ENCODE data around the gene GPR3.

Gene GPR3

GRCh38 chr1:27359822-27360158 lies 32.6 kb upstream of the GPR3 start:
- no peak for DNase-seq

DNA sequence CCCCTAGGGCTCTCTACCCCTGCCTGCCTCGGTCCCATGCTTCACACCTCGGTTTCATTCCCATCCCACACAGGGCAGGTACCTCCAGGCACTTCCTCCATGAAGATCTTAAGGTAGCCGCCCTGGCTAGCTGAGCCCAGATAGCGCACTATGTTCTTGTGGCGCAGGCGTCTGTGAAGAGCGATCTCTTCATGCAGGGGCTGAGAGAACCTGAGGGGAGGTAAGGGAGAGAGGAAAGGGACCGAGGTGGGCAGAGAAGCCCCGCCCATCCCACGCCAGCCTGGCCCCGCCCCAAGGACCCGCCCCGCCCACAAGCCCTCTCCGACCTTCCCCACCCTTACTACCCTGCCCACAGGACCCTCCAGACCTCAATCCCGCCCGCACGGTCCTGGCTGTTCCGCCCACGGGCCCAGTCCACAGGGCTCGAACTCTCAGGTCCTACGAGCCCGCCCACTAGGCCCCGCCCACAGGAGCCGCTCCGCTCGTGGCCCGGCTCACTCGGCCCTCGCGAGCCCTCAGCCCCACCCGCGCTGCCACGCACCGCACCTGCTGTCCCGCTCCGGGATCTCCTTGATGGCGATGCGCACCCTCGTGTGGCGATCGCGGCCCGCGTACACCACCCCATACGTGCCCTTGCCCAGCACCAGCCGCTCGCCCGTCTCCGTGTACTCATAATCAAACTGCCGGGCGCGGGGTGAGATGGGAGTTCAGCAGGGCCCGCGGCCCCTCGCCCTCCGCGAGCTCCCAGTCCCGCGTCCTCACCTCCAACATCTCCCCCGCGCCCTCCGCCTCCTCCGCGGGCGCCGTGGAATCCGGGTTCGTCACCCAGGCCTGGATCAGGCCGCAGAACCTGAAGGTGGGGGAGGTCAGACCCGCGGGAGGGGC lies 32.0 kb upstream of the GPR3 start:
- no peak for DNase-seq

DNA sequence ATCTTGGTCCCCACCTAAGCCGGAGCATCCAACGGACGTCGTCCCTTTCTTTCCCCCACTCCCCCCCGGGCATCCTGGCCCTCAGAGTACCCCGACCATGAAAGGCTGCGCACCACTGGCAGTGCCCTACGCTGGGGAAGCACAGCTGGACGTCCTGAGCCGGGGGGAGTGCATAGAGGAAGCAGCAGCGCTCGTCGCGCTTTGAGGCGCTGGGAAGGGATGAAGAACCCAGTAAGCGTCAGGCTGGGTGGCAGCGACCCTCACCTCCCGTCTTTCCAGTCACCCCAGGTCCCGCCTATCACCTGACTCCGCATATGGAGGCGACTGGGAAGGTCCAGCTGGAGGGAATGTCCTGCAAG lies 31.4 kb upstream of the GPR3 start:
- no peak for DNase-seq

GRCh38 chr1:27361553-27361952 lies 30.9 kb upstream of the GPR3 start:
- DNase-seq, result no peak

DNA sequence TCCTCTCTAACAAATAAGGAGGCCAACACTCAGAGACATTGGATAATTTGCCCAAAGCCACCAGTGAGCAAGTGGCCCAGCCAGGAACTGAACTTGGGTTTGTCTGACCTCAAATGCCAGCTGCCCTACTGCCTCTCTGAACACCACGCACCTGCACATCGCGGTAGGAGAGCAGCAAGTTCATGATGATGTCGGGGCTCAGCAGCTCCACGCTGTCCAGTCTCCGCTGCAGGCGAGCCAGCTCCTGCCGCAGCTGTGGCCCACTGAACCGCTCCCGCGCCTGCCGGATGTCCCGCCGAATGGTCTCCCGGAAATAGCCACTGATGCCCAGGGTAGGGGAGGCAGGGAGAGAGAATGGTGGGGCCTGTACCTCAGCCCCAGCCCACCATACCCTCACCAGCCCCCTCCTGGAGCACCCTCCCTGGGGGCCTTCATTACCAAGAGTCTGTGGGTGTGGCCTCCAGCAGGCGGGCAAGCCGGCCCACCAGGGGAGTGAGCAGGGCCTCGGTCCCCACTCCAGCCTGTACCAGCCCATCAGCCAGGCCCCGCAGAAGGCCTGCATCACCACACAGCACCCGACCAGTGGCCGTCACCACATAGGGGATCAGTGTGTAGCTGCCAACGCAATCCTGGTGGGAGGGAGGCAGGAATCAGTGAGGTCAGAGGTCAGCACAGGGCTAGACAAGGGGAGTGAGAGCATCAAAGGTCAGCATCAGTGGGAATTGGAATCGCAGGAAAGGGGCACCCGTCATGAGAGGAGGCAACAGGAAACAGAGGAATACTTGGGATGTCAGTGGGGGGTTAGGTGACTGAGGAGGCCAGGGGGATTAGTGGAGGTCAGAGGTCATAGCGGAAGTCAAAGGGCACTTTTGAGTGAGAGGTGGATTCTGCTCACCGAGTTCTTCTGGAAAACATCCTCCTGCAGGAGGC lies 28.4 kb upstream of the GPR3 start:
- DNase-seq, result no peak

GRCh38 chr1:27364696-27365371 lies 27.6 kb upstream of the GPR3 start:
- no peak for DNase-seq

GRCh38 chr1:27365372-27366112 lies 26.9 kb upstream of the GPR3 start:
- peak; percentile 89 for DNase-seq

DNA sequence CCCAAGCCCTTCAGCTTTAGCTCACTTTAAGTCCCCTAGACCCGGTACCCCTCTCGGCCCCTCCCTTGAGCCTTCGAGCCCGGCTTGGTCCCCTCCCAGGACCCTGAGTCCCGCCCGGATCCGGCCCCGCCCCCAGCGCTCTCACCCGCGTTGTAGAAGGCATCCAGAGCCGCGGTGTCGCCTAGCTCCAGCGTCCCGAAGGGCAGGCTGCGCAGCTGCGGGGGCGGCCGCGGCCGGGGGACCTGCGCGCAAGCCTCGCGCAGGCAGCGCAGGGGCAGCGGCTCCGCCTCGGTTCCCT lies 26.4 kb upstream of the GPR3 start:
- peak; percentile 63 for DNase-seq

- DNase-seq, result peak; percentile 65
These were observed 25.8 kb upstream of the GPR3 start, which contains the start of gene MAP3K6 for GRCh38 chr1:27366411-27367159. Gene MAP3K6, minus strand, starts transcription at chr1:27366961. Its CDS starts 364 bp downstream, at chr1:27366597.

DNA sequence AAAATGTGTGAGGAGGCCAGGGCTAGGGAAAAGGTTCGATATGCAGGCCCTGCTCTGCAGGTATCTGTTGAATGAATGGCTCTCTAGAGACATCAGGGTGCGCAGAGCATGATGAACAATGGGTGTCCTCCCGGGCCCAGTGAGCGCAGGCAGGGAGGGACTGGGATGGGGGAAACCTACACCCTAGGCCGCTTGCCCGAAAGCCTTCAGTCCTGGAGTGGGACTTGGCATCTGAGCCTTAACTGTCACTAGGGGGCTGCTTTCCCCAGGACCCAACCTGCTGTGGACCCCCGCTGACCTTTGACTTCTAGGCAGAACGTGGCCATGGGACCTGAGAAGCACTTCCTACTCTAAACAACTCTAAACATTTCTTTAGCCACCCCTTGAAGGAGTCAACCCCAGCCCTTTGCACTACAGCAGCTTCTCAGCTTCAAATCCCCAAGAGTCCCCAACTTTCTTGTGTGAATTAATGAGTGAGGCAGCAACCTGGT lies 25.2 kb upstream of the GPR3 start:
- DNase-seq, result no peak

- DNase-seq, result no peak
These were observed 23.4 kb upstream of the GPR3 start for GRCh38 chr1:27368869-27369582.

GRCh38 chr1:27372022-27372807 lies 20.2 kb upstream of the GPR3 start:
- DNase-seq, result no peak

GRCh38 chr1:27372808-27373690 lies 19.4 kb upstream of the GPR3 start:
- no peak for DNase-seq

DNA sequence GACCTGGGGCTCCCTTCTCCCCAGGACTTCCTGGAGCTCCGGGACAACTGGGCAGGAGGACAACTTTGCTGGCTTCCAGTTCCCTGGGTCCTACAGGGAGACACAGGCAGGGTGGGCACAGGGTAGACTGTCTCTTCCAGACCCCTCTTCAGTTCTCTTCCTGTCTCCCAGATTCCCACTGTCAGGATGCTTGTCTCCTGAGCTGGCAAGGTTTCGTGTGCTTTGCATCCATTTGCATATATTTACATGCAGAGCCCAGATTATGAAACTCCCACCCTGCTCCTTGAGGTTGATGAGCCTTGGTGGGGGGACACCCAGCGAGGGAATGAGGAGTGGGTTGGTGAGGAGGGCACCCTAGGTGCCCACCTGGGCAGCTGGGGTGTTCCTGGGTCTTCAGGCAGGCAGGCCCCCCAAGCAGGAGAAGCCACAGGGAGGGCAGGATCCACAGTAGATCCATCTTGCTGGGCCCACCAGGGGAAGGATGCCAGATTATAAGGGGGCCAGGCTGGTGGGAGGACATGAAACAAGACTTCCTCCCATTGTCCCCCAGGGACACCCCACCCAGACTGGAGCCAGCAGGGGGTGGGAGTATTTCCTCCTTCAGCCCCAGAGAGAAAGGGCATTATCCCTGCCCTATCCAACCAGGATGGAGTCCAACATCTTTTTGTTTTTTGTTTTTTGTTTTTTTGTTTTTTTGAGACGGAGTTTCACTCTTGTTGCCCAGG lies 17.9 kb upstream of the GPR3 start, which contains the start of gene FCN3:
TSS of gene FCN3 (minus strand) at position 463 of the 725 bp plus-strand sequence. CDS start at position 457, 6 bp downstream.
- no peak for DNase-seq

DNA sequence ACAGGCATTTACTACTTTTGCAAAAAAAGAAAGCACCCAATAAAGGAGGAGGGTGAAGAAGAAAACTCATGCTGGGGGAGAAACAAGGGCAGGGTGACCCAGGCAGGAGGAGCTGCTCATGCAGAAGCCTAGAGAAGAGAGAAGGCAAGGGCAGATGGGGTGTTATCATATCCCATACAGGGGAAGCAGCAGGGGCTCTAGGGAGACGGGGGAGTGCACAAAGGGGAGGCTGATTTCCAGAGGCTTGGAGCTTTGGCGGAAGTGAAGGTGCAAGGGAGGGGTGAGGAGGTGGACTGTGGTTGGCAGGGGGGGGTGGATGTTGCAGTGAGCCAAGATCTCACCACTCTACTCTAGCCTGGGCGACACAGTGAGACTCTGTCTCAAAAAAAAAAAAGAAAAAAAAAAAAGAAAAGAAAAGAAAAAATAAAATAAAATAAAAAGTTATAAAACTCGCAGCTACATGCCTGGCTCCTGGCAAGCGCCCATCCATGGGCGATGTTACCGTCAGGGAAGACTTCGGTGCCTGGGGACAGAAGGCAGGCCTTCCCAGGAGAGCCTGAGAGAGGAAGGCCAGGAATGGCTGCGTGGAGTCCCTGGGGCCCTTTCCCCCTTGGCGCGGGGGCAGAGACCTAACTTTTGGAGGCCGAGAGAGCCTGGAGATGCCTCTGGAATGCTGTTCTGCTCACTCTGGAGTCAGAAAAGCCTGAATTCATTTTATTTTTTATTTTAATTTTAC lies 14.5 kb upstream of the GPR3 start:
- no peak for DNase-seq

DNA sequence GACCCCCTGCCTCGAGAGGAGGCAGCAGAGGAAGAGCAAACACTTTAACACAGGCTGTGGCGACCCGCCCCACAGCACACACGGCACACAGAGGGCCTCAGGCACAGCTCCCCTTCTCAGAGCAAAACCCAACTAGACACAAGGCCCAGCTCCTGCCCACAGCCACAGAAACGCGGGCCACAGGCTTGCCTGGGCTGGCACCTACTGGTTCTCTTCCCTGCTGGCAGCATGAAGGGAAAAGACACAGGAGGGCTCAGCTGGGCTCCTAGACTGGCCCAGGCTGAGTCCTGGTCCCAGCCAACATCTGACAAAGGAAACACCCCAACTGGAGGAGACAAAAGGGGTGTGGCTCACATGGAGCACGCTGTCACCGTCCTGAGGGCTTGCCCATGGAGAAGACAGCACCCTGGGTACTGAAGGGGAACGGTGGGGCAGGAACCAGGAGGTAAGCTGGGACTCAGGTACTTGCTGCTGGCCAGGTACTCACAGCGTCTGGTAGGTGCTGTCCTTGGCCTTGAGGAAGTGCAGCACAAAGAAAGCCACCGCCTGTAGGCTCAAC lies 12.8 kb upstream of the GPR3 start:
- DNase-seq, result no peak

DNA sequence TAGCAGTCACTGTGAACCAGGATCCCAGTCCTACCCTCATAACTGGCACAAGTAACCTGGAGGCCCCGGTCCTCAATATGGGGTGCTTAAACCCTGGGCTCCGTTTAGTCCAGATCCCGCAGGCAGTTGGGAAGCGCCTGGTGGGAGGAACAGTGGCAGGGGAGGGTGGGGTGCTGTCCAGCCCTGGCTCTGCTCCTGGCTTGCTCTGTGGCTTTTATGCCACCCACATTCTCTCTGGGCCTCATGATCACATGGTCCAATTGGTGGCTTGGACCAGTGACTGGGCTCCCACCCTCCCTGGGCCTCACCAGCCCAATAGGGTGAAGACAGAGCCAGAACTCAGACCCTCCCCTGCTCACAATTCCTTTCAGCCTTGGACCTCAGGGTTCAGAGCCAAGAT lies 12.2 kb upstream of the GPR3 start:
- DNase-seq, result no peak
